Hematopoietic multipotent progenitor cell treated with erythropoietin and hydrocortisone succinate and interleukin-3 and kit ligand, for 15 days (in vitro differentiated cells): ENCODE data around the gene TRPM7.
"Not testable (repeated sequence)": the region's sequence is repeated elsewhere in the genome, so short reads cannot be mapped to it uniquely, and the experiment has no call there.

ENCODE experiments used
- DNase-seq: peaks from one replicate; pipeline ENCODE4 v3.0.0-alpha.2; 2015; ENCODE audit warnings: low spot score

The TRPM7 gene

DNA sequence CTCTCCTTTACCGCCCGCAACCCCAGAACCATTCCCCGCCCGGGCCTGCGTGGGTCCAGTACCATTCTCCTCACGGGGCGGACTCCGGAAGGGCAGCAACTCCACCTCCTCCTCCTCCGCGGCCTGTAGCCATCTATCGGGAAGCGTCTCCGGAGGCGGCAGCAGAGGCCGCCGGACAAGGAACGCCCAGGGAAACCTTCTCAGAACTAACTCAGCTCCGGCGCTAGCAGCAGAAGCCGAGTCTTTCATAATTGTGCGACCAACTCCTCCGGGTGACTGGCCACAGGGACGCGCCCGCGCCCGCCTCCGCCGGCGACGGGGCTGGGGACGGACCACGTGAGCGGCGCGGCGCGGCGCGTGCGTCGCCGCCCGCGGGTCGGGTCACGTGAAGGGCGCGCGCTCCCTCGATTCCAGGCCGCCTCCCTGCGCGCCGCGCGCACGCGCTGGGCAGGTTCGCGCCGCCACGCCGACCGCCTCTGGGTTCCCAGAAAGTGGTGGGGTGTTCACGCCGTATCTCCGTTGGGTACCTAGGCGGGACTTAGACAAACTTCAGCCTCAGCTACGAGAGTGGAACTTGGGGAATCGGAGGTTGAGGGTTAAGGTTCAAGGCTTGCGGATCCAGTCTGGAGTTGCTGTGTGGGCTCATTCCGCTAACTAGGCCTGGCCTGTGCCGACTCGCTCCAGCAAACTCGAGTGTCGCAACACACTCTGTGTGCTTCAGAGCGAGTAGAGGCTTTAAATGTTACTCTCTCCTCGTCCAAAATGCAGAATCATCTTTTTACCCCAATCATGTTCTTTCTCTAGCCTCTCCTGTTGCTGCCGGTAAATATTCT is at the start of gene TRPM7:
Gene TRPM7 (minus strand): TSS at position 329 of the 833 bp plus-strand sequence. CDS start 264 bp downstream, at position 65.
- peak; percentile 89 for DNase-seq

- no peak for DNase-seq
Measured at GRCh38 chr15:50735156-50735555, 48.6 kb upstream of the TRPM7 start.

DNA sequence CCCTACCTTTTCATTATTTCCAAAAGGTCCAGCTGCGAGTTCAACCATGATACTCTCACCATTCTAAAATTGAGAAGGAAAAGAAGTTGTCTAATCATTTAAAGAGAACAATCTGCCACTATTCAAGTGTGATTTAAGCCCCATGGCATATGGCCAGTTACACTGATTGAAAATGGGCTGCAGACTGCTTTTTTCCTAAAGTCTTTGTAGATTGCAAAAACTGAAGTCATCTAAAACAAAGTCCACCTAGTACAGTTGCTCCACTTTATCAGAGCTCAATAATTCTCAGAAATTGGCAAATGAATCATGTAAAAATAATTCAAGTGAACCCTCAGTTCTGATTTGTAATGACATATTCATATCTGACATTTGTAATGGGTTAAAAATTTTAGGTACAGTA is 39.7 kb upstream of the TRPM7 start:
- DNase-seq: no peak

DNA sequence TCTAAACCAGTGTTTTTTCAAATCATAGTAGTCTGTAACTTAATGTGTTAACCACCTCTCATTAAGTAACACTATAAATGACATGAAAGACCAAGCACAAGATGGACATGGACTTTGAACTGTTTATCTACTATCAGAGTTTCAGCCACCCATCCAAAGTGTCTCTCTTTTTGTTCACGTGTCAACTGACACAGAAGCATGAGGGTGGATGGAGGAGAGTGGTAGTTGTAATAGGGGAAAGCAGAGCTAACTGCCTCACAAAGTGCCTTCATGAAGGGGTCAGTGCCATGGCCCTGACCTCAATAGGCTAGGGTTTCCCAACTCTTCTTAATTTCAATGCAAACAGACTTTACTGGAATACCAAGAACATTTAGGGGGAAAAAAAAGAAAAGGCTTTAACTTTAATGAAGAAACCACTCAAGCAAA is 32.1 kb upstream of the TRPM7 start:
- no peak for DNase-seq

DNA sequence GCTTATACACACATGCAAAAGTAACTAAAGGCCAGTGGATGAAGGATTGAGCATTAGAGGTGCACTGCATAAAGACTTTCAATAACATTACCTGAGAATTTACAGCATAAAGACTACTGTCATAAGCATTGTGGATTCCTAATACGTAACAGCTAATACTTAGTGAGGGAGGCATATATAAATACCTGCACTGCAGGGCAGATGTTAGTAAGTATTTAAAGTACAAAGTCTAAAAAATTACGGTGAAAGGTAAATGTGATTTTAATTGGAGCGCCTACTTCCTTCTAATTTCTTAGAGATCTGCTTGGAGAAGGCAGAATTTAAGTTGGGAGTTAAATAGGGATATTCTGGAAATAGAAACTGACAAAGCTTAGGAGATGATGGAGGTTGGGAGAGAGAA is 25.4 kb upstream of the TRPM7 start:
- DNase-seq: no peak

DNA sequence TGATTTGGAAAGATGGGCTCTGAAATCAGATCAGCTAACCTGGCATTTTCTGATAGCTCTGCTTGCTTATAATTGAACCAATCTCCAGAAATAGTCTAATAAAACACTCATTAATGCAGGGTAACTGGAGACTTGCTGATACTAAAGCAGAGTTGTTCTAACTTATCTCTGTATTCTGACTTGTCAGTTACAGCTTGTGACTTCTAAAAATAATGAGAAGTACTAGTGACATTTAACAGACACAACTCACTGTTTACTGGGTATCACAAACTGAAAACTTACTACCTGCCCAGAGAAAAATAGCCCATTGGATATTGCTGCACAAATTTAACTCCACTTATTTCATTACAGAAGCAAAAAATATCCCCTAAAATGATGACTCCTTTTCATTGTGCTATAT is 24.0 kb upstream of the TRPM7 start:
- no peak for DNase-seq

- no peak for DNase-seq
Measured at GRCh38 chr15:50707878-50708427, 21.4 kb upstream of the TRPM7 start.

DNA sequence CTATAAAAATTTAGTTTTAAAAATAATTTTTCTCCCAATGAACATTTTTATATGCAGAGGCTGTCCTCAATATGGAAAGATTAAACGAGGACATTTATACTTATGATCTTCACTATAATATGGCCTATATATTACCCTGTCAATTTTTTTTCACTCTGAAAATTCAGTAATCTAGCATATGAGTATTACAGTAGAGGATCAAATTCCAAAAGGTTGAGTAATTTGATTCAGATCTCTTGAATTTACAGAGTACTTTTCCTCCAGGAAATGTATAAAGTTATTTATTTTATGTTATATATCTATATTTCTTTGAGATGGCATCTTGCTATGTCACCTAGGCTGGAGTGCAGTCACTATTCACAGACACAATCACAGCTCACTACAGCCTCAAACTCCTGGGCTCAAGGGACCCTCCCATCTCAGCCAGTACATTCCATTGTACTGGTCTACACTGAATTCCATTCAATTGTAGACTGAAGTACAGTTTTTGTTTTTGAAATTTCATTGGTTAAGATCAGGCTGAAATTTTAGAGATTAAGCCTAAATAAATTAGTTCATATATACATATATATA is 16.3 kb upstream of the TRPM7 start:
- DNase-seq: no peak

DNA sequence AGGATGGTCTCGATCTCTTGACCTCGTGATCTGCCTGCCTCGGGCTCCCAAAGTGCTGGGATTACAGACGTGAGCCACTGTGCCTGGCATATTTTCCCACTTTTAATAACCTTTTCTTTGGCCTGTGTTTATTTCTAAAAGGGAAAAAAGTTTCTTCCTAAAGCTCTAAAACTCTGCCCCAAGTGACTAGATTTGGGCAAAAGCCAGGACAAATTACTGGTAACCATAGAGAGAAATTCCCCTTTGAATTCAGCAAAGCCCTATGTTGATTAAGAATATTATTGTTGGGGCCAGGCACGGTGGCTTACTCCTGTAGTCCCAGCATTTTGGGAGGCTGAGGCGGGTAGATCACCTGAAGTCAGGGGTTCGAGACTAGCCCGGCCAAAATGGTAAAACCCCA is 11.5 kb upstream of the TRPM7 start:
- DNase-seq: no peak

DNA sequence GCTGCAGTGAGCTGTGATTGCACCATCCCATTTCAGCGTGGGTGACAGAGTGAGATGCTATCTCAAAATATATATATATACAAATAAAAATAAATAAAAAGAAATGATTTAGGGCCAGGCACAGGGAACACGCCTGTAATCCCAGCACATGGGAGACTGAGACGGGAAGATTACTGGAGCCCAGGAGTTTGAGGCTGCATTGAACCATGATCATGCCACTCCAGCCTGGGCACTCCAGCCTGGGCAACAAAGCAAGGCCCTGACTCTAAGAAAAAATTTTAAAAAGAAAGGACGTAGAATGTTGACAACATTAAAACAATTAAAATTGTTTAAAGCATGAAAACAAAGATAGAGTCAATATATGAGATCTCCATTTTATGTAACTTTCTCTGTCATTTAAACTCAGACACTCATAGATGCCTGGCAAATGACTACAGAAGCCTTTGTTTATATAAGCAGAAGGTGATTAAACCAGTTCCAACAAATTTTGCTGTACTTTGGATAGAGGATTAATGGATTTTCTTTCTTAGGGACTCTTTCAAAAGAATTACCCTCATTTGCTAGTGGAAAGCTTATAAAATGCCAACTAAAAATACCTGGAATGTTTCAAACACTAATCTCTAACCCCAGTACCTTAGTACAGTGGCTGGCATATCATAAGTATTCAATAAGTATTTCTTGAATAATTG is 10.7 kb upstream of the TRPM7 start:
- DNase-seq: no peak

- DNase-seq: not testable (repeated sequence)
Measured at GRCh38 chr15:50694634-50695165, 8.1 kb upstream of the TRPM7 start.

DNA sequence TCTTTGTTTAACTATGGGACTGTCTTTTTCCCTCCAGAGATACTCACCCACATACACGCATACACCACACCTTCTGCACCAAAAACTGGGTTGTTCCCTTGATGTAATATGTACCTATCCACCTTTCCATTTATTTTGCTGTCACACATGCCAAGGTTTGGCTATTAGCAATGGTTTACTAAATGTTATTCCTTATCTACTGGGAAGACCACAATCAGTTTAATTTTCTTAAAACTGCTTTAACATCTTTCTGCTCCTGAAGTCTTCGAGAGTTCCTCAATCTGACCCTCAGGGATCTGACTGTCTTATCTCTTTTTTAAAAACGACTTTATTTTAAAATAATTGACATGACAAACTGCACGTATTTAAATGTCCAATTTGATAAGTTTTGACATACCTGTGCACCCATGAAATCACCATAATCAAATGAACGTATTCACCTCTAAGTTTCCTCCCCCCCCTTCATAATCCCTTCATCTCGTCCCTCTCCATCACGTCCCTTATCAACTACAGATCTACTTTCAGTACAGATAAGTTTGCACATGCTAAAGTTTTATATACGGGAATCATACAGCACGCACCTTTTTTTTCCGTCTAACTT is 805 bp upstream of the TRPM7 start:
- no peak for DNase-seq

DNA sequence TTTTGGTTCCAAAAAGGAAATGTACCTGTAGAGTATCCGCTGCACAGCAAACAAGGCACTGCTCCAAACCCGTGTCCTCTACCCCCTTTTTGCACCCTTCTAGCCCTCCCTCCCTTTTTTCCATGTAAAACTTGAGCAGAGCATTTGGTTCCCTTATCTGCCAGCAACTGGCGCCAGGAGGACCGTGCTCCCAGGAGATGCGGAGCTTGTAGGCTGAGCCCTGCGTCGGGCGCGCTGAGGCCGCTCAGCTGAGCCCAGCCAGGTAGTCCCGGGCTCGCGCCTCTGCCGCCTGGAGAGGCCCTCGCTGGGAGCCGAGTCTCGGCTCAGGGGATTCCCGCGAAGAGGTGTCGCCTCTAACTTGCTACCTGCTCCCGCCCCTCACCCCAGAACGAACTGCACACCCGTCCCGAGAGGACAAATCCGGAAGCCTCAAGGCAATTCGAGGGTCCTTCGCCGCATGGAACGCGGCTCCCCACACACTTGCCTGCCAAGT is 575 bp downstream of the TRPM7 start:
- peak; percentile 59 for DNase-seq

DNA sequence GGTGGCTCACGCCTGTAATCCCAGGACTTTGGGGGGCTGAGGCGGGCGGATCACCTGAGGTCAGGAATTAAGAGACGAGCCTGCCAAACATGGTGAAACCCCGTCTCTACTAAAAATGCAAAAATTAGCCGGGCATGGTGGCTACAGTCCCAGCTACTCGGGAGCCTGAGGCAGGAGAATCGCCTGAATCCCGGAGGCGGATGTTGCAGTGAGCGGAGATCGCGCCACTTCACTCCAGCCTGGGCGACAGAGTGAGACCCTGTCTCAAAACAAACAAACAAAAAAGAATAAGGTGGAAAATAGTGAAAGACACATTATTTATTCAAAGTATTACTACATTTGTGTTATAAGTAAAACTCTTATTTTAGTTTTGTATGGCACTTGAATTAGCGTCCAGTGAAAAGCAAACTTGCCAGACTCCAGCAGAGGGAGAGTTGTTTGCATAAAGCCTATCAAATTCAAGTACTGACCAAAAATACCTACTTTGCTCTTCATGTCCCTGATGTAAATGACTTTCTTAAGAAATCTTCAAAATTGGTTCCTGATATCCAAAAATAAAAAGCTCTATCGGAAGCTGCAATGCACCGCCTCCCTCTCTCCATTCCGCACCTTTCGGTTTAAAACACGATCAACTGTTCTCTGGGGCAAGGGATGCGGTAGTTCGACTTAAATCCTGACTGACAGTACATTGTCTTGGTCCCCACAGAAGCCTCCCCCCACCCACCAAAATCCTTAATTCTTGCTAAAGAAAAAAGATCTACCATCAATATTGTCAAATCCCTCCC is 1.2 kb downstream of the TRPM7 start:
- no peak for DNase-seq

DNA sequence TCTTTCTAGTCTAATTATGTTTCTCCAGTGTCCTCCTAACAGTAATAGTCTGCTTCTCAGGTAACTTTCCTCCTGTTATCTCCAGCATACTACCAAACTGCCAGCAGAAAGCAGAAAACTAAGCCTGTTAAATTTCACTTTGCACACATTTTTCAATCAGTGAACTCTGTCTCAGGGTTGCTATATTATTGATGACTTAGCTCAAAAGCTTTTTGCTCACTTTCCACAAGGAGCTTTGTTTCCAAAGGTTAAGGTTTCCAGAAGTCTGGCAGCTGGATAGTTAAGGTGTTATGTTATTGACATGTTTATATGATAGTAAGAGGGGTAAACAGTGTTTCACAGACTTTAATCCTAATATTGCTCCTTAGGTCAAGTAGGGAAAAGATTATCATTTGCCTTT is 5.1 kb downstream of the TRPM7 start:
- no peak for DNase-seq

DNA sequence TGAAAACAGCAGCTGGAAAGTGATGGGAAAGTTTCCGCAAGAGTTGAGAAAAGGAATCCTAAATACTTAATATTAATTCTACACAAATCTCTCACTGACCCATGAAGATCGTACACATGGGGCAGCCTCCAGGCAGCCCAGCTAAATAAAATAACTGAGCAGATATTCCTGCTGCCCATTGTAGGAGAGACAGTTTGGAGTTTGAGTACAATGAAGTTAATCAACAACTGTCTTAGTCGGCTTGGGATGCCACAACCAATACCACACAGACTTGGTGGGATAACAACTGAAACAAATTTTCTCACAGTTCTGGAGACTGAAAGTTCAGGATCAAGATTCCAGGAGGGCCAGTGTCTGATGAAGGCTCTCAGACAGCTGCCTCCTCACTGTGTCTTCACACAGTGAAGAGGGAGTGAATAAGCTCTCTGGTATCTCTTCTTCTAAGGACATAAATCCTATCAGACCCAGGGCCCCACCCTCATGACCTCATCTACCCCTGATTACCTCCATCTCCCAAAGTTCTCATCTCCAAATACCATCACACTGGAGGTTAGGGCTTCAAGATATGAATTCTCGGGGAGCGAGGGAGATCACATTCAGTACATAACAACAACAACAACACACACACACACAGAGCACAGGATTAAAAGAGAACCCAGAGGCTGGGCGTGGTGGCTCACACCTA is 9.7 kb downstream of the TRPM7 start:
- no peak for DNase-seq

- DNase-seq: peak; percentile 63
Measured at GRCh38 chr15:50675535-50676144, 11.0 kb downstream of the TRPM7 start.

DNA sequence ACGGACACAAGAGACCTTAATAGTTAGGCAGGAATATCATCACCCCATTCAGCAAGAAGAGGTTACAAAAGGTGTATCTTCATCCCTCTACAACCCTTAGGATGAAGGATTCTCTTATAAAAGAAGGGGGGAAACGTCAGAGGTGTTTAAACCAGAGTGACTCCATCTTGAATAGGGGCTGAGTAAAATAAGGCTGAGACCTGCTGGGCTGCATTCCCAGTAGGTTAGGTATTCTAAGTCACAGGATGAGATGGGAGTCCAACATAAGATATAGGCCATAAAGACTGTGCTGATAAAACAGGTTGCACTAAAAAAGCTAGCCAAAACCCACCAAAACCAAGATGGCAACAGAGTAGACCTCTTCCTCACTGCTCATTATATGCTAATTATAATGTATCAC is 16.5 kb downstream of the TRPM7 start:
- DNase-seq: no peak

GRCh38 chr15:50669611-50670010 is 17.0 kb downstream of the TRPM7 start:
- DNase-seq: no peak

- DNase-seq: no peak
Measured at GRCh38 chr15:50665938-50666337, 20.7 kb downstream of the TRPM7 start.
